Effector memory CD4-positive, alpha-beta T cell (primary cell): ENCODE results near the gene PTPRM.

Experiments
- DNase-seq, 3 donors: peaks; one replicate each; pipeline ENCODE4 v3.0.0-alpha.2; 2020
- H3K27ac ChIP-seq: 2 replicates; pipeline ENCODE4 v1.7.0; 2013; ENCODE audit warnings: mild to moderate bottlenecking, low read length, moderate library complexity; ENCODE audit not compliant: insufficient read depth, poor library complexity, severe bottlenecking
- H3K27me3 ChIP-seq: replicated peaks from 2 replicates; pipeline ENCODE4 v1.7.0; 2013; ENCODE audit warnings: mild to moderate bottlenecking, low read length; ENCODE audit not compliant: insufficient read depth, control insufficient read depth, poor library complexity, severe bottlenecking
- H3K36me3 ChIP-seq: 2 replicates; pipeline ENCODE4 v1.7.0; 2013; ENCODE audit warnings: mild to moderate bottlenecking, low read length, moderate library complexity; ENCODE audit not compliant: control insufficient read depth, insufficient read depth
- H3K4me1 ChIP-seq: 2 replicates; pipeline ENCODE4 v1.7.0; 2013; ENCODE audit warnings: low read length, mild to moderate bottlenecking; ENCODE audit not compliant: control insufficient read depth, insufficient read depth, poor library complexity, severe bottlenecking
- H3K4me3 ChIP-seq: 2 replicates; pipeline ENCODE4 v1.7.0; 2013; ENCODE audit warnings: low read length, low read depth, mild to moderate bottlenecking; ENCODE audit not compliant: insufficient read depth, poor library complexity, severe bottlenecking
- H3K9me3 ChIP-seq: 2 replicates; pipeline ENCODE4 v1.7.0; 2013; ENCODE audit warnings: mild to moderate bottlenecking, low read length, moderate library complexity; ENCODE audit not compliant: control insufficient read depth

PTPRM gene

DNA sequence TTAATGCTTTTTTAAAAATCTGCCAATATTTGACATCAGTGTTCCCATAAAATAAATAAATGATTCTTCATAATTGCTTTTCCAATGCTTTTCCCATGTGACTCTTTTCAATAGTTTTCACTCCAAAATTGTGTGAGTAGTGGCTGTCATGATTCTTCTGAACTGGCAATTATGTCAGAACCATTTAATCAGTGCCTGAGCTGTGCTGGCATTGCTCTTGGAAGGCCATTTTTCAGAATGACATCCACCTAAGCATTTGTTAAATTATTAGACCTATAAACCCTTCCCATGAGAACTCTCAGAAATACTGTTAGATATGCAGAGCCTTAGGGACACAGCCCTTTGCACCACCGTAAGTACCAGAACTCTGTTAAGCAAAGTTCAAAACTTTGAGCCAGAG, 707.3 kb downstream of the PTPRM start:
- no peaks in the 10 kb centered on the region for H3K4me1 ChIP-seq
- H3K9me3 ChIP-seq = no peaks in the 10 kb centered on the region
- no peak for DNase-seq
- no peak overlapping the region for H3K4me3 ChIP-seq
- no peaks in the 10 kb centered on the region for H3K36me3 ChIP-seq
- no peaks in the 10 kb centered on the region for H3K27me3 ChIP-seq
- H3K27ac ChIP-seq = no peak overlapping the region

- Histone ChIP-seq H3K9me3 (no peaks in the 10 kb centered on the region), H3K27me3 (no peaks in the 10 kb centered on the region), H3K36me3 (no peaks in the 10 kb centered on the region), H3K4me3 (no peak overlapping the region), H3K27ac (no peak overlapping the region), H3K4me1 (no peaks in the 10 kb centered on the region)
- no peak for DNase-seq
These were observed 709.3 kb downstream of the PTPRM start for GRCh38 chr18:8276406-8276805.

- DNase-seq = no peak
- H3K36me3 ChIP-seq = no peaks in the 10 kb centered on the region
- no peaks in the 10 kb centered on the region for H3K9me3 ChIP-seq
- no peaks in the 10 kb centered on the region for H3K27me3 ChIP-seq
- H3K4me1 ChIP-seq = no peaks in the 10 kb centered on the region
- H3K27ac ChIP-seq = no peak overlapping the region
- no peak overlapping the region for H3K4me3 ChIP-seq
These were observed 710.2 kb downstream of the PTPRM start for GRCh38 chr18:8277270-8277669.

- Histone ChIP-seq H3K27ac (no peak overlapping the region), H3K27me3 (no peaks in the 10 kb centered on the region), H3K4me3 (no peak overlapping the region), H3K36me3 (no peaks in the 10 kb centered on the region), H3K4me1 (no peaks in the 10 kb centered on the region), H3K9me3 (no peaks in the 10 kb centered on the region)
- no peak for DNase-seq
These were observed 712.2 kb downstream of the PTPRM start for GRCh38 chr18:8279346-8279745.

GRCh38 chr18:8279781-8280330, 712.7 kb downstream of the PTPRM start:
- H3K27me3 ChIP-seq = no peaks in the 10 kb centered on the region
- no peak overlapping the region for H3K27ac ChIP-seq
- H3K36me3 ChIP-seq = no peaks in the 10 kb centered on the region
- H3K4me1 ChIP-seq = no peaks in the 10 kb centered on the region
- DNase-seq = no peak
- no peaks in the 10 kb centered on the region for H3K9me3 ChIP-seq
- H3K4me3 ChIP-seq = no peak overlapping the region

DNA sequence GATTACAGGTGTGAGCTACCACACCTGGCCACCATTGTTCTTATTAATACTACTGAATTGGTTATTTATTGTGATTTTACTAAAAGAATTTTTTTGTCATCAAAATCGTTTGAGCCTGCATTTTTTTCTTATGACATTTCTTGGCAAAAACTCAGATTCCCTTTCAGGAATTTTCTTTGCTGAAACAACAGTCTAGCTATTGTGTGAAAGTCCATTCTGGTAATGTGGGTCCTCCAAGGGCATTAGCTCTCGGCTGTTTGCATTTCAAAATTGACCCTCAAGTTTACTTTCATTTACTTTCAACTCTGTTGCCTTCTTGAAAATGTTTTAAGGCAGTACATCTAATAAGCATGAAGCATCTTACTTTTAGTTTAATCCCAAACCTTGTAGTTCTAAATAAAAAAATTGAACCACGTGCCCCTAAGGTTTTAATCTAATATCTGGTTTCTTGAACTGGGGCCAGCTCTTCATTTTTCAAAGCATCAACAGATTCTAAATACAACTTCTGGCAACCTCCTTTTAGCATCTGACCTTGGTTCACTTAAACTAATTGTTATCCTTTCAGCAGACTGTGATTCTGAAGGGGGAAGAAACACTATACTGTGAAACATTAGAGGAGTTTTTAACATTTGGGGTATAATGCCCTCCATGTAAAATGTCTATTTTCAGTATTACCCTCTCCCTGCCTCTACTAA, 716.9 kb downstream of the PTPRM start:
- Histone ChIP-seq H3K36me3 (no peaks in the 10 kb centered on the region), H3K27ac (no peak overlapping the region), H3K9me3 (no peaks in the 10 kb centered on the region), H3K4me3 (no peak overlapping the region), H3K27me3 (no peaks in the 10 kb centered on the region), H3K4me1 (no peaks in the 10 kb centered on the region)
- no peak for DNase-seq

- Histone ChIP-seq H3K27ac (no peak overlapping the region), H3K4me1 (no peaks in the 10 kb centered on the region), H3K36me3 (no peaks in the 10 kb centered on the region), H3K4me3 (no peak overlapping the region), H3K27me3 (no peaks in the 10 kb centered on the region), H3K9me3 (no peaks in the 10 kb centered on the region)
- DNase-seq = no peak
These were observed 719.2 kb downstream of the PTPRM start for GRCh38 chr18:8286303-8286702.

DNA sequence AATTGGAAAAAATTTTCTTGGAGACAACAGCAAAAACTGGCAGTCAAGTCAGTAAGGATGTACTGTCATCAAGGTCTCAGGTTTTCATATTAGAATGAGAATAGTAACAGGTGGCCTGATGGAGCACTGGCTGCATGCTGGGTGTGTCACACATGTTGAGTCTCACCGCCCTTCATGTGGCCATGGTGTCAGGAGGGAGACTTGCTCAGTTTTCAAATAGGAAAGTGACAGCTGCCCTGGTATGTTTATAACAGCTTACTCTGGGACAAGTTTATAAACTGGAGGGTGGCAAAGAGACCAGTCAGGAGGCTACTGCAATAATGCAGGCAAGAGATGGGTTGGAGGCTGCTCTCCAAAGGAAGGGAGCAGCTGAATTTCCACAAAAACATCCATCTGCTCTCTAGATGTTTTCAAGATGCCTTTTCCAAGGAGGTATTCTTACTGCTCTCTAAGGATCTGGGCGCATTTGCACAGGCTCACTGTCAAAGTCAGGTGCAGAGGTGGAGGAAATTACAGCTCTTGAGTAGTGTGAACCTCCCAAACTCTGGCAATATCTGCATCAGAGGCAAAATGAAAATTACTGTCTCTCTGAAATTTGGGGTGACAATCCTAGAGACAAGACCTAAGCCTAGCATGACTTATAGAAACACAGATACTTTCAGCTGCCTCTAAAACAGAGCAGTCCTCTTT, 720.2 kb downstream of the PTPRM start:
- H3K36me3 ChIP-seq = no peaks in the 10 kb centered on the region
- H3K27me3 ChIP-seq = no peaks in the 10 kb centered on the region
- no peak overlapping the region for H3K4me3 ChIP-seq
- H3K9me3 ChIP-seq = no peaks in the 10 kb centered on the region
- DNase-seq = no peak
- H3K4me1 ChIP-seq = no peaks in the 10 kb centered on the region
- no peak overlapping the region for H3K27ac ChIP-seq

GRCh38 chr18:8288472-8289195, 721.5 kb downstream of the PTPRM start:
- Histone ChIP-seq H3K9me3 (no peaks in the 10 kb centered on the region), H3K27me3 (no peaks in the 10 kb centered on the region), H3K4me3 (no peak overlapping the region), H3K27ac (no peak overlapping the region), H3K4me1 (no peaks in the 10 kb centered on the region), H3K36me3 (no peaks in the 10 kb centered on the region)
- DNase-seq = no peak

GRCh38 chr18:8290435-8290834, 723.3 kb downstream of the PTPRM start:
- Histone ChIP-seq H3K4me1 (no peaks in the 10 kb centered on the region), H3K27ac (no peak overlapping the region), H3K9me3 (no peaks in the 10 kb centered on the region), H3K36me3 (no peaks in the 10 kb centered on the region), H3K4me3 (no peak overlapping the region), H3K27me3 (no peaks in the 10 kb centered on the region)
- DNase-seq = no peak
